NCI-H526 (cell line): ENCODE data around the gene DOCK11.
"Not testable (repeated sequence)": the region's sequence is repeated elsewhere in the genome, so short reads cannot be mapped to it uniquely, and the experiment has no call there.

Source experiments
- DNase-seq, 2 experiments: peaks; one replicate each; lab custom pipeline; 2025; lab: John Stamatoyannopoulos, UW

The DOCK11 gene

DNA sequence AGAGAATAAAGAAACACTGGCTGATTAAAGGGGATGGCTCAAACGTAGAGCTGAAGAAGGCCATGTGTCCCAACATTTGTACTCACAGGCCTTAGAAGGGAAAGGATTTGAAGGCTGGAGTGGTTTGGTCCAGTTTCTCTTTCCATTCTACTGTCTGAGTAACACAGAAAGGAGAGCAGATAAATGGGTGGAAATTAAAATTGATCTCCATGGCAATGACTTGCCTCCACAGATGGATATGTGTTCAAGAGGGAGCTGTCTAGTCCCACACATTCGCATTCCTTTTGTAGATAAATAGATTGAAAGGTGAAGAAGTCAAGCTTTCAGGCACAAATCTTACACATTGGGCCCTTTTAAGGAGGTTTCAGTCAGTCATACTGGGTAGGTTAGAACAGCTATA is 74.6 kb downstream of the DOCK11 start:
- no peak for DNase-seq

DNA sequence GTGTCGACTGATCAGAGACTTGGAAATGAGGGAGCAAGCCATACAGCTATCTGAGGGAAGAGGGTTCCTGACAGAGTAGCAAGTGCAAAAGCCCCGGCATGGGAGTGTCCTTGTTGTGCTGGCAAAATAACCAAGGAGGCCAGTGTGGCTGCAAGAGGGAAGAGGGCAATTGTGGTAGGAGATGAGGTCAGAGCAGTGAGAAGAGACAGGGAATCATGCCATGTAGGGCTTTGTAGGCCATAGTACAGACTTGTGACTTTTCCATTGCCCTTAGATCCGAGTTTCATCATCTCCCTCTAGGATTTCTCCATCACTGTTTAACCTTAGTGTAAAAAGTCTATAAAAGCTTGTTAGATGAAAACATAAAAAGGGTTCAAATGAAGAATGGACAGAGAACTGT is 76.2 kb downstream of the DOCK11 start:
- no peak for DNase-seq

DNA sequence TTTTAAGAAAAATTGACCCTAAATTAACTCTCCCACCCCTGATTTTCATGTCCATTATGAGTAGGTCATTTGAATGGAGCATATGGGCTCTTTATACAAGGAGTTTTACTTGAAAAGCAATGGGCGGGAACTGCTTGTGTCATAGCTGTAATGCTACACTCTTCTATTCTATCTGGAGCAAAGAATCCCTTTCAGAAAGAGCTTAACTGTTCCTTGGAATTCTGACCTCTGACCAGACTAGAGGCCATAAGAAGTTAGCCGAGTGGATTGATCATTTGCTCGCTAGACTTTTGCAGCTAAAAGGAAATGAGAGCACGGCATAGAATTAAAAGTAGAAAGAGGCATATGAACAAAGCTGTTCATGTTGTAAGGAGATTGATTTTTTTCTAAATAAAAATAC is 79.1 kb downstream of the DOCK11 start:
- no peak for DNase-seq

DNA sequence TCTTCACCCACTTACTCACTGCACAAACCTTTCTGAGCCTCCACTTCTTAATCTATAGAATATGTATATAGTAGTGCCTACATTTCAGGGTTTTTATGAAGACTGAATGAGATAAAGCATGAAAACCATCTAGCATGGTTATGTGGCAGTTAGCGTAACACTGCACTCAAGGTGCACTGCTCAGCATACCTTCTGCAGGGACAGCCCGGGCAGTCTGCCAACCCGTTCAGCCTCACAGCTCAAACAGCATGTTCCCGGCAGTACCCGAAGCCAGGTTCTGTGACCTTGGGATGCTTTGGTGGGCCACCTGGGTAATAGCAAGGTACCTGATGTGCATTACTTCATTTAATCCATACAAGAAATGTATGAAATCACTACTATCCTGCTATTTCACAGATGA is 81.4 kb downstream of the DOCK11 start:
- DNase-seq = no peak

GRCh38 chrX:118579417-118579816 is 83.8 kb downstream of the DOCK11 start:
- no peak for DNase-seq

- DNase-seq = not testable (repeated sequence)
These were observed 87.3 kb downstream of the DOCK11 start for GRCh38 chrX:118582926-118583325.

DNA sequence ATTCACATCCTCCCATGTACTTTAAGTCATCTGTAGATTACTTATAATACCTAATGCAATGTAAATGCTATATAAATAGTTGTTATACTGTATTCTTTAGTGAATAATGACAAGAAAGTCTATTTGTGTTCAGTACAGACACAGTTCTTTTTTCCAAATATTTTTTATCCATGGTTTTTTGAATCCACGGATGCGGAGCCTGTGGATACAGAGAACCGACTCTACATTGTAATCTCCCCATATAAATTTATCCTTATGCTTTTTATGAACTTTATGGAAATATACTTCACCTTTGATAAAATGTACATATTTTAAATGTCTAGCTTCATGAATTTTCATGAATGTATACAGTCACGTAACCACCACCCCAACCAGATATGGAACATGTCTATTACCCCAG is 88.2 kb downstream of the DOCK11 start:
- DNase-seq = no peak

DNA sequence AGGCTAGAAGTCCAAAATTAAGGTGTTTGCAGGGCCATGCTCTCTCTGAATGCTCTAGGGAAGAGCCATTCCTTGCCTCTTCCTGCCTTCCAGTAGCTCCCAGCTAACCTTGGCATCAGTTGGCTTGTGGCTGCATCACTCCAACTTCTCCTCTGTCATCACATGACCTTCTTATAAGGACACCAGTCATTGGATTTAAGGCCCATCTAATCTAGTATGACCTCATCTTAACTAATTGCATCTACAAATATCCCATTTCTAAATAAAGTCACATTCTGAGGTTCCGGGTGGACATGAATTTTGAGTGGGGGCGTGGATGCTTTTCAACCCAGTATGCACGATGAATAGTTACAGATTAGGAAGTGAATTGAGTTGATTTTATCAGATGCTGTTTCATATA is 89.7 kb downstream of the DOCK11 start:
- no peak for DNase-seq

- not testable (repeated sequence) for DNase-seq
These were observed 90.6 kb downstream of the DOCK11 start for GRCh38 chrX:118586206-118586605.

GRCh38 chrX:118588715-118589114 is 93.1 kb downstream of the DOCK11 start:
- no peak for DNase-seq

DNA sequence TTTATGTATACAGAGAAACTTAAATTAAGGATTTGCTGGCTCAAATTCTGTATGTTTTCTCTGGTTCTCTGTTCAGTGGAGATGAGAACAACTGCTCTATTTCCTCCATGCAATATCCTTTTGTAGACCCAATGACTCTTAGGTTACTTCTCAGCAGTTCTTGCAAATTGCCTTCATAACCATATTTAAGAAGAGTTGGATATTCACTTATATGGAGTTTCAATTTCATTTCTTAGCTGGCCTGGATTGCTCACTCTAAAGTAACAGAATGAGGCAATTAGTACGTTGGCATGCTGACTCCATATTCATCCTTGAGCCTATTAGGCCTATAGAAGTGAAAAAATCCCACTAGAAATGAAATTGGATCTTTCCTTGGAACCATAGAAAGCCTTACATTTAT is 93.6 kb downstream of the DOCK11 start:
- DNase-seq = no peak

- DNase-seq = no peak
These were observed 97.8 kb downstream of the DOCK11 start for GRCh38 chrX:118593407-118593806.

DNA sequence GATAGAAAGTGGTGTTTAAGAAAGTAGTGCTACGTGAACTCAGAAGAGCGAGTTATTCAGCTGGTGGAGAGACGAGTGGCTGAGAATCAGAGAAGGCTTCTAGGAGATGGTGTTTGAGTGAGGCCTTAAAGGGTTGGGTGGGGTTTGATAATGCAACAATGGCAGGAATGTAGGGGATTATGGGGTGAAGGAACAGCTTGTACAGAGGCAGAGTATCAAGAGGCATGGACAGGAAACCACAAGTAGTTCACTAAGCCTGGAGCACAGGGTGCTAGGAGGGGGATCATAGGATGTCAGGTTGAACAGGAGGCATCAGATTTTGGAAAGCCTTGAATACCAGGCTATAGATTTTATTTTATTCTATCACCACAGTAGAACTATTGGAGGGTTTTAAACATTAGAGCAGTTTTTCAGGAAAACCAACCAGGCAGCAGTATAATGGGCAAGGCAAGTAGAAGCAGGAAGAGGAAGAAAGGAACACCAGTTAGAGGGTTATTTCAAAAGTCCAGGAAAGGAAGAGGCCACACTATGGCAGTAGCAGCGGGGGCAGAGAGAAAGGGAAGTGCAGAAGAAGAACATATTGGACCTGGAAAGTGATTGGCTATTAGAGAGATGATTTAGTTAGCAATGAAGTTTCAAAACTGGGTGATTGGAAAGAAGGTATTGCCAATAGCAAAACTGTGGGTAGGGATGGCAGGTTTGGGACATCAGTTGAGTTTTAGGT is 99.2 kb downstream of the DOCK11 start:
- DNase-seq = no peak

- DNase-seq = no peak
These were observed 100.0 kb downstream of the DOCK11 start for GRCh38 chrX:118595501-118596042.

DNA sequence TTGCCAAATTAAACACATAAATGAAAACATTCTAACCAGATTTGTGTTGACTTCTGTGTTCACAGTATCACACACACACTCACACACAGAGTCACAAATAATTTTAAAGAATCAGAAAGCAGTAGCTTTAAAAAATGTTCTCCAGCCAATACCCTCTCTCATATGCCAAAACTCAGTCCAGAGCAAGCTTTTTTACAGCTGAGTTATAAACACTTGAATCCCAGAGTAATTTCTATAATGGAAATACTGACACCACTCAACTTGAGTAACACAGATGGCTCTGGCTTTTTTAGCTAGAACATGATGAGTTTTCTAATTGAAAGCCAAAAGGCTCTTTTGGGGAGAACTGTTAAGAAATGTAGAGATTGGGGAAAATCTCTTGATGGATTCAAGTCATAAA is 100.8 kb downstream of the DOCK11 start:
- no peak for DNase-seq

DNA sequence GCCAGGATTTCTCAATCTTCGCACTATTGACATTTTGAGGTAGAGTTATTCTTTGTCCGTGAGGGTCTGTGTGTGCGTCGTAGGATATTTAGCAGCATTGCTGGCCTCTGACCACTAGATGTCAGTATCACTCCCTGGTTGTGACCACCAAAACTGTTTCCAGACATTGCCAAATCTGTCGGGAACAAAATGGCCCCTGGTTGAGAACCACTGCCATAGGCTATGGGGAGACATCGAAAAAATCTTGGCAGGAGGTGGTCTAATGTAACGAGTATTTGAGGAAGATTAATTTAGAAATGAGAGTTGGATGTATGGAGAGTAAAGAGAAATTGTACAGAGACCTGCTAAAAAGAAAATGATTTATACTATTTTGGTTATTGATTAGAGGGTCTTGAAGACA is 108.4 kb downstream of the DOCK11 start:
- DNase-seq = peak; percentile 61 to 83

- peak in 1 of 2 experiments; percentile 4 for DNase-seq
These were observed 116.7 kb downstream of the DOCK11 start for GRCh38 chrX:118612290-118612689.

- DNase-seq = no peak
These were observed 118.5 kb downstream of the DOCK11 start for GRCh38 chrX:118614150-118614549.

- DNase-seq = no peak
These were observed 119.5 kb downstream of the DOCK11 start for GRCh38 chrX:118615141-118615540.

GRCh38 chrX:118621081-118621759 is 125.6 kb downstream of the DOCK11 start:
- no peak for DNase-seq

GRCh38 chrX:118623062-118623461 is 127.4 kb downstream of the DOCK11 start:
- no peak for DNase-seq

GRCh38 chrX:118626346-118626745 is 130.7 kb downstream of the DOCK11 start:
- no peak for DNase-seq

DNA sequence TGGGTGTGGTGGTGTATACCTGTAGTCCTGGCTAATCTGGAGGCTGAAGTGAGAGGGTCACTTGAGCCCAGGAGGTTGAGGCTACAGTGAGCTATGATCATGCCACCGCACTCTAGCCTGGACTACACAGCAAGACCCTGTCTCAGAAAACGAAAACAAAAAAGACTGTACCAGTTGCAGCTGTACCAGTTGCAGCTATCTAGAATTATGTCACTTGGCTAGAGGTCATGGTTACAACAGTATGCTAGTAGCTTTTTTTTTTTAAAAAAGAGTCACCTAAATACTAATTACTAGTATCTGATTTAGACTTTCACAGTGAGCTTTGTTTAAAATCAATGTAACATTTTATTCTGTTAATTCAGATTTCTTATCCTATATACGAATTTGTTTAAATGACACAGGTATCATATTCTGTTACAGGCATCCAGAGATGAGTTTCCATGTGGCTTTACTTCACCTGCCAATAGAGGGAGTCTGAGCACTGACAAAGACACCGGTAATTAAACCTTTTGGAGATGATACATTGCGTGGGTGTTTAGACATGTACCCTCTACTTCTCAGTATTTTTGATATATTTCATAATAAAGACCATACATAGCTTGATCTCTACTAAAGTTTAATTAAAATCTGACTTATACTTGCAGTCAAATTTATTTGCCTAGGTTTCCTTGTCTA is 131.6 kb downstream of the DOCK11 start:
- peak; percentile 15 to 63 for DNase-seq
